ENCODE data around the gene DMXL2.

DNA sequence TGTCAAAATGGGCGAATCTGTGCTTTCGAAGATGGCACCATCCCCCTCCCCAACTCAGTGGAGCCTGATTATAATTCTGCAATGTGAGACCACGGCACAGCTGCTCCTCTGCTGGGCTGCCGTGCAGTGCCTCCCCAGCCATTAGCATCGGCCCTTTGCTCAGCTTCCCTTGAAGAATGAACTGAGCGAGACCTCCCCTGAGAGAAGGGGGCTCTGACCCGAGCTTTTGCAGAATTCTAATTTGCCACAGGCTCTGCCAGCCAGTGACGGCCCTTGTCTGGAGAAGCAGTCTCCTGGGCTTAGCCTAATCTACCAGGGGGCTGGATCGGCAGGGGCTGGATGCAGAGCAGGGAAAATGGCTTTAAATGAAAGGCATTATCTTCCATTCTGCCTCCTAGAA, 223.9 kb downstream of the DMXL2 start:
- TF ChIP-seq, protein P1, sequence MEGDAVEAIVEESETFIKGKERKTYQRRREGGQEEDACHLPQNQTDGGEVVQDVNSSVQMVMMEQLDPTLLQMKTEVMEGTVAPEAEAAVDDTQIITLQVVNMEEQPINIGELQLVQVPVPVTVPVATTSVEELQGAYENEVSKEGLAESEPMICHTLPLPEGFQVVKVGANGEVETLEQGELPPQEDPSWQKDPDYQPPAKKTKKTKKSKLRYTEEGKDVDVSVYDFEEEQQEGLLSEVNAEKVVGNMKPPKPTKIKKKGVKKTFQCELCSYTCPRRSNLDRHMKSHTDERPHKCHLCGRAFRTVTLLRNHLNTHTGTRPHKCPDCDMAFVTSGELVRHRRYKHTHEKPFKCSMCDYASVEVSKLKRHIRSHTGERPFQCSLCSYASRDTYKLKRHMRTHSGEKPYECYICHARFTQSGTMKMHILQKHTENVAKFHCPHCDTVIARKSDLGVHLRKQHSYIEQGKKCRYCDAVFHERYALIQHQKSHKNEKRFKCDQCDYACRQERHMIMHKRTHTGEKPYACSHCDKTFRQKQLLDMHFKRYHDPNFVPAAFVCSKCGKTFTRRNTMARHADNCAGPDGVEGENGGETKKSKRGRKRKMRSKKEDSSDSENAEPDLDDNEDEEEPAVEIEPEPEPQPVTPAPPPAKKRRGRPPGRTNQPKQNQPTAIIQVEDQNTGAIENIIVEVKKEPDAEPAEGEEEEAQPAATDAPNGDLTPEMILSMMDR (IDR thresholded peaks at IDR 0.05), result no peak
- TF ChIP-seq POLR2A (IDR thresholded peaks at IDR 0.05), result no peak
